ENCODE measurements around the gene PADI1. TPM values are rescaled to one million over a fixed set of nuclear protein-coding genes. Genes with fewer than 3 reads are reported as not detected.

Gene PADI1
- total RNA-seq, 4 donors from 2014 or later: 2.1 TPM; not detected in 3

DNA sequence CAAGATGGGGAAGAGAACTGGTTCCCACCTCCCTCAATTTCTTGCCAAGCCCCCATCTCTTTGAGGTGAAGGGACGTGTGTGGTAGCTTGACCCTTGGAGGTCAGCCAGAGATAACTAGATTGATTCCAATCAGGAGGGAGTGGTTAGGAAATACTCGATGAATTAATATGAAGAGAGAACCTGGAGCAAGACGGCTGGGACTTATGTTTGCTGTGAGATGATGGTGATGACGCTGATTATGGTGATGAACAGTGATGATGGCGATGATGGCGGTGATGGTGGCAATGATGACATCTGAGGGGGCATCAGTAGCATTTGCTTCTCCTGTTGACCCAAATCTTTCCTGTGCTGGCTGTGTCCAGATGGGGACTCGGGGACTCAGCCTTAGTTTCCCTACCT, 724 bp downstream of the PADI1 start:
- WGBS: 91% methylated on average over 7 of the region's 7 CpGs
- no peak for DNase-seq (ENCODE audit: extremely low spot score)
- intact Hi-C loops (cut with DNase I): no loop called here

DNA sequence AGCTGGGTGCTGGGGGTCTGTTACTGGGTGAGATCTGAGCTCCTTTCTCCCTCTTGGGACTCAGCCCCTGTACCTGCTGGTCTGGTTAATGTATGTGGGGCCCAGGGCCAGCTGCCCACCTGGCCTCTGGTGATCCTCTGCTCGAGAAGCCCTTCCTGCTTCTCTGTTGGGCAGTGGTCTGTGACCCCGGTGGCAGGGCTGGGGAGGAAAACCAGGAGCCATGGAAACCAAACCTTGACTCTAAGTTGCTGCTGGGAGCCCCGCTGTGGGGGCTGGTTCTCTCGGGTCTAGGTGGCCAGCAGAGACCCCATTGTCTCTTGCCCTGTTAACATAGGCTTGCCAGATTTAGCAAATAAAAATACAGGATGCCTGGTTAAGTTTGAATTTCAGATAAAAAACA, 1.3 kb downstream of the PADI1 start:
- intact Hi-C loops (cut with DNase I): no loop called here
- no peak overlapping the region for H3K27ac ChIP-seq (replicated peaks in 1 of 4)
- 78% methylated on average over 3 of the region's 4 CpGs for WGBS
- TF ChIP-seq, protein P1, sequence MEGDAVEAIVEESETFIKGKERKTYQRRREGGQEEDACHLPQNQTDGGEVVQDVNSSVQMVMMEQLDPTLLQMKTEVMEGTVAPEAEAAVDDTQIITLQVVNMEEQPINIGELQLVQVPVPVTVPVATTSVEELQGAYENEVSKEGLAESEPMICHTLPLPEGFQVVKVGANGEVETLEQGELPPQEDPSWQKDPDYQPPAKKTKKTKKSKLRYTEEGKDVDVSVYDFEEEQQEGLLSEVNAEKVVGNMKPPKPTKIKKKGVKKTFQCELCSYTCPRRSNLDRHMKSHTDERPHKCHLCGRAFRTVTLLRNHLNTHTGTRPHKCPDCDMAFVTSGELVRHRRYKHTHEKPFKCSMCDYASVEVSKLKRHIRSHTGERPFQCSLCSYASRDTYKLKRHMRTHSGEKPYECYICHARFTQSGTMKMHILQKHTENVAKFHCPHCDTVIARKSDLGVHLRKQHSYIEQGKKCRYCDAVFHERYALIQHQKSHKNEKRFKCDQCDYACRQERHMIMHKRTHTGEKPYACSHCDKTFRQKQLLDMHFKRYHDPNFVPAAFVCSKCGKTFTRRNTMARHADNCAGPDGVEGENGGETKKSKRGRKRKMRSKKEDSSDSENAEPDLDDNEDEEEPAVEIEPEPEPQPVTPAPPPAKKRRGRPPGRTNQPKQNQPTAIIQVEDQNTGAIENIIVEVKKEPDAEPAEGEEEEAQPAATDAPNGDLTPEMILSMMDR (IDR thresholded peaks at IDR 0.05): no peak
- TF ChIP-seq POLR2A (IDR thresholded peaks at IDR 0.05; ENCODE audit: low read depth): no peak
- TF ChIP-seq POLR2AphosphoS5 (IDR thresholded peaks at IDR 0.05): no peak
- no peak for TF ChIP-seq EP300 (IDR thresholded peaks at IDR 0.05)
- no peak overlapping the region for H3K4me3 ChIP-seq
- no peaks in the 10 kb centered on the region for H3K9me3 ChIP-seq
- H3K27me3 ChIP-seq: peaks cover 0 to 45% (median 0%) of the 10 kb centered on the region in 4 donors
- H3K4me1 ChIP-seq: no peaks in the 10 kb centered on the region
- H3K36me3 ChIP-seq: no peaks in the 10 kb centered on the region
- DNase-seq (ENCODE audit: extremely low spot score): no peak

More for the DNA sequence above, 724 bp downstream of the PADI1 start:
- Histone ChIP-seq H3K4me1 (no peaks in the 10 kb centered on the region), H3K27ac (replicated peaks in 1 of 4) (no peak overlapping the region), H3K9me3 (no peaks in the 10 kb centered on the region), H3K36me3 (no peaks in the 10 kb centered on the region), H3K27me3 (peaks cover 0 to 40% (median 0%) of the 10 kb centered on the region in 4 donors), H3K4me3 (no peak overlapping the region)
- no peak for TF ChIP-seq POLR2A (IDR thresholded peaks at IDR 0.05; ENCODE audit: low read depth)
- no peak for TF ChIP-seq POLR2AphosphoS5 (IDR thresholded peaks at IDR 0.05)

DNA sequence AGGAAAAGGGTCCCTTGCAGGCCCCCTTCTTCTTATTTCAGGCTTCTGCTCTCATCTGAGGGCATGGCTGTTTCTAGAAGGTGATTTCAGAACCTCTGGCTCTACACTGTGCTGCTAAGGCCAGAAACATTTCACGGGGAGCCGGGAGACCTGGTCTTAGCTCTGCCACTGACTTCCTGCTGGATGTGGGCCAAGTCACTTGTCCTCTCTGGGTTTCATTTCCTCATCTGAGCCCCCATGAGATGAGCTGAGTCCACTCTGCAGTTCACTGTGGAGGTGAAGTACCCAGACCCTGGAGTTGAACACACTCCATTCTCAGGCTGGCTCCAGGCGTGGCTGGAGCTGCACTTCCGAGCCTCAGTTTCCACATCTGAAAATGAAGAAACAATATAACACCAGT, 2.1 kb downstream of the PADI1 start:
- 36% methylated on average over 4 of the region's 4 CpGs for WGBS
- H3K4me3 ChIP-seq: no peak overlapping the region
- no peaks in the 10 kb centered on the region for H3K36me3 ChIP-seq
- TF ChIP-seq EP300 (IDR thresholded peaks at IDR 0.05): no peak
- no peak for TF ChIP-seq POLR2A (IDR thresholded peaks at IDR 0.05; ENCODE audit: low read depth)
- no peak for TF ChIP-seq POLR2AphosphoS5 (IDR thresholded peaks at IDR 0.05)
- TF ChIP-seq, protein P1 (IDR thresholded peaks at IDR 0.05): no peak
- DNase-seq (ENCODE audit: extremely low spot score): no peak
- no peak overlapping the region for H3K27ac ChIP-seq (replicated peaks in 1 of 4)
- H3K27me3 ChIP-seq: peaks cover 0 to 54% (median 0%) of the 10 kb centered on the region in 4 donors
- no peaks in the 10 kb centered on the region for H3K4me1 ChIP-seq
- no peaks in the 10 kb centered on the region for H3K9me3 ChIP-seq
- intact Hi-C loops (cut with DNase I): no loop called here

DNA sequence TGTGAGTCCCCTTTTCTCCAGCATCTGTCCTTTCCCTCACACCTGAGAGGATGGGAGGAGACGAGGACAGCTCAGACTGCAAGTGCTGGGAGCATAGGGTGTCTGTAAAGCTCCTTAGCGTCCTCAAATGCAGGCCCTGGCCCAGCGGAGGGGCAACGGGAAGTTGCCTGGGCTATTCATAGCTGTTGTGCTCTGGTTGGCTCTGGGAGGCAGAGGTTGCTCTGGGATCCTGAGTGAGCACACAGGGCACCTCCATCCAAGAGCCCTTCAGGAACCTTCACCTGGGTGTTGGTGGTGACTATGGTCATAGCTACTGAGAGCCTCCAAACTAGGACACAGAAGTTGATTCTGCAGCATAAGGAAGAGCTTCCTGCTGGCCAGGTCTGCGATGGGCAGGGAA, 2.6 kb downstream of the PADI1 start:
- peaks cover 0 to 57% (median 0%) of the 10 kb centered on the region in 4 donors for H3K27me3 ChIP-seq
- 90% methylated on average over 2 of the region's 5 CpGs for WGBS
- no peak overlapping the region for H3K27ac ChIP-seq (replicated peaks in 1 of 4)
- H3K4me1 ChIP-seq: peaks cover 0 to 5% (median 1%) of the 10 kb centered on the region in 4 donors
- H3K4me3 ChIP-seq: no peak overlapping the region
- intact Hi-C loops (cut with DNase I): no loop called here
- no peak for DNase-seq (ENCODE audit: extremely low spot score)
- TF ChIP-seq, protein P1 (IDR thresholded peaks at IDR 0.05): no peak
- TF ChIP-seq POLR2A (IDR thresholded peaks at IDR 0.05; ENCODE audit: low read depth) (no peak), EP300 (IDR thresholded peaks at IDR 0.05) (no peak), POLR2AphosphoS5 (IDR thresholded peaks at IDR 0.05) (no peak)
- H3K36me3 ChIP-seq: no peaks in the 10 kb centered on the region
- H3K9me3 ChIP-seq: no peaks in the 10 kb centered on the region

DNA sequence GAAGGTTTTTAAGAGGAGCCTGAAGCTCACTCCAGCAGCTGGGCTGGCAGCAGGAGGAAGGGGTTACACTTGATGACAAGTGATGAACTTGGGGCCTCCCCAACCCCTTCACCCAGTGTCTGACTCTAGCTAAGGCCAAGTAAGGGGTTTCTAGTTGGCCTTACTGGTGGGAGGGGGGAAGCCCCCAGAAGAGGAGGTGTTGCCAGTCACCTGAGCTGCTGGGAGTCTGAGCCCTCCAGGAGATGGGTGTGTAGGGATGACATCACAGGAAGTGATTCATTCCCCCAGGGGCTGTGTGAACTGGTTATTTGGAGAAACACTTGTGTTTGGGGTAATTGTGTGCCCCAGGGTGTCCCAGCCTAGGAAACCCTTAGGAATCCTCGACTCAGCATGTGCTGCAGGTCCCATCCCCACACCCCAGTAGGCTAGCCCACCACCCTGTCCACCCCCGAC, 3.1 kb downstream of the PADI1 start:
- intact Hi-C loops (cut with DNase I): no loop called here
- Histone ChIP-seq H3K4me3 (no peak overlapping the region), H3K9me3 (no peaks in the 10 kb centered on the region), H3K36me3 (no peaks in the 10 kb centered on the region), H3K27me3 (peaks cover 0 to 60% (median 0%) of the 10 kb centered on the region in 4 donors), H3K27ac (replicated peaks in 1 of 4) (no peak overlapping the region), H3K4me1 (peaks cover 0 to 9% (median 5%) of the 10 kb centered on the region in 4 donors)
- TF ChIP-seq, protein P1 (IDR thresholded peaks at IDR 0.05): no peak
- 58% methylated on average over 2 of the region's 2 CpGs for WGBS
- no peak for DNase-seq (ENCODE audit: extremely low spot score)
